Hepatocyte (in vitro differentiated cells): ENCODE data around the gene FBXO27.

ENCODE experiments used
- EZH2 ChIP-seq: fragments of 200-600 bp; sonication (generic); IDR thresholded peaks from 2 replicates; pipeline ENCODE4 v1.6.1; 2016; ENCODE audit warnings: antibody characterized with exemption, mild to moderate bottlenecking, borderline replicate concordance
- EZH2phosphoT487 ChIP-seq: fragments of 200-600 bp; sonication (generic); IDR thresholded peaks from one replicate; pipeline ENCODE4 v1.6.1; 2018; ENCODE audit warnings: antibody characterized with exemption, mild to moderate bottlenecking, low read depth, moderate library complexity; ENCODE audit not compliant: unreplicated experiment, severe bottlenecking
- TF ChIP-seq, protein P1 (sequence below): fragments of 200-600 bp; sonication (generic); IDR thresholded peaks from 2 replicates; pipeline ENCODE4 v1.5.1; 2016; ENCODE audit warnings: antibody characterized with exemption, mild to moderate bottlenecking; ENCODE audit not compliant: poor library complexity

DNA sequence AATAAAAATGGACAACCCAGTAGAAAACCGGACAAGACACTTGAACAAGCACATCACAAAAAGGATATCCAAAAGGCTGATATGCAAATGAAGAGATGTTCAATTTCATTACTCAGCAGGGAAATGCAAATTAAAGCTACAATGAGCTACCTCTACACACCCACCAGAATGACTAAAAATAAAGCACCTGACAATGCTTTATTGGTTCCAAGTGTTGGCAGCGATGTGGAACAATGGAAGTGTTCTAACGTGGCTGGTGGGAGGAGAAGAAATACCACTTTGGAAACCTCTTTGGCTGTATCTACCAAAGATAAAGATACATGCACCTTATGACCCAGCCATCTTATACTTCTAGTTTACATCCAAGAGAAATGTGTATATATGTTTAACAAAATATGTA, 48.1 kb upstream of the FBXO27 start:
- TF ChIP-seq, protein P1, sequence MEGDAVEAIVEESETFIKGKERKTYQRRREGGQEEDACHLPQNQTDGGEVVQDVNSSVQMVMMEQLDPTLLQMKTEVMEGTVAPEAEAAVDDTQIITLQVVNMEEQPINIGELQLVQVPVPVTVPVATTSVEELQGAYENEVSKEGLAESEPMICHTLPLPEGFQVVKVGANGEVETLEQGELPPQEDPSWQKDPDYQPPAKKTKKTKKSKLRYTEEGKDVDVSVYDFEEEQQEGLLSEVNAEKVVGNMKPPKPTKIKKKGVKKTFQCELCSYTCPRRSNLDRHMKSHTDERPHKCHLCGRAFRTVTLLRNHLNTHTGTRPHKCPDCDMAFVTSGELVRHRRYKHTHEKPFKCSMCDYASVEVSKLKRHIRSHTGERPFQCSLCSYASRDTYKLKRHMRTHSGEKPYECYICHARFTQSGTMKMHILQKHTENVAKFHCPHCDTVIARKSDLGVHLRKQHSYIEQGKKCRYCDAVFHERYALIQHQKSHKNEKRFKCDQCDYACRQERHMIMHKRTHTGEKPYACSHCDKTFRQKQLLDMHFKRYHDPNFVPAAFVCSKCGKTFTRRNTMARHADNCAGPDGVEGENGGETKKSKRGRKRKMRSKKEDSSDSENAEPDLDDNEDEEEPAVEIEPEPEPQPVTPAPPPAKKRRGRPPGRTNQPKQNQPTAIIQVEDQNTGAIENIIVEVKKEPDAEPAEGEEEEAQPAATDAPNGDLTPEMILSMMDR = no peak
- TF ChIP-seq EZH2phosphoT487 (no peak), EZH2 (no peak)
